ENCODE data around the gene IVNS1ABP.
A peak's percentile ranks its signal among the peaks of the same experiment; 100 is the strongest.
"Not testable (repeated sequence)": the region's sequence is repeated elsewhere in the genome, so short reads cannot be mapped to it uniquely, and the experiment has no call there.

Gene IVNS1ABP

DNA sequence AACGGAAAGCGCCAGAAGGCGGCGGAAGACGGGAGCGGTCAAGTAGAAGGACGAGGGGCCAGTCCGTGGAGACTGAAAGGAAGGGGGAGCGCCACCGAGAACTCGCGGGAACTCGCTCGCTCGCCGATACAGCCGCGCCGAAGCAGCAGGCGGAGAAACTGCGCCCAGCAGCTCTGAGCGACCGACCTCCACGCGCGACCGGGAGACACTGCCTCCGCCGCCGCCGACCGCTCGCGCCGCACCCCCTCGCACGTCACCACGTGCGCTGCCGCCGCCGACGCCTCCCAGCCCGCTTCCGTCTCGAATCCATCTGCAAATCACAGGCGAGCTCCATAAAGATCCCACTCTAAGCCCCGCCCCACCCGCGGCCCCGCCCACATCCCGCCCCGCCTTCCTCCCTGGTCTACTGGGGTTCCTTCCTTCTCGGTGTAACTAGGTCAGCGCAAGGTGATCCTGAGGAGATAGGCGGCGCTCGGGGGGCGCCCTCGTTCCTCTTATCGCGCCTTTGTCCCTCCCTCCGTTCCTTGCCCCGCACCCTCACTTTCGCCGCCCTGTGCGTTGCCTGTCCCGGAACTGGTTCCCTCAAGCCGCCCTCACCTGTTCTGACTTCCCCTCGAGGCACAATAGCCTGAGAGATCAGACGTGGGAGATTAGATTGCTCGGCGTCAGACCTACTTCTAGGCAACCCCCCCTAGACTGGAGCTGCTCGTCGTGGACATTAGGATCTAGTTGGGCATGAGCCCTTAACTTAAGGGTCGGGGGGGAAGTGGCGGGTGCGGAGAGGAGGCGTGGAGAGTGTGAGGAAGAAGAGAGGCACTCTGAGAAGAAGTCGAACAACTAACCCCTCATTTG is at the start of gene IVNS1ABP:
Gene IVNS1ABP, minus strand, starts transcription at position 210 of the 852 bp plus-strand sequence. CDS start 7,750 bp downstream, outside the sequence.
- DNase-seq, result peak; percentile 82 to 90

DNA sequence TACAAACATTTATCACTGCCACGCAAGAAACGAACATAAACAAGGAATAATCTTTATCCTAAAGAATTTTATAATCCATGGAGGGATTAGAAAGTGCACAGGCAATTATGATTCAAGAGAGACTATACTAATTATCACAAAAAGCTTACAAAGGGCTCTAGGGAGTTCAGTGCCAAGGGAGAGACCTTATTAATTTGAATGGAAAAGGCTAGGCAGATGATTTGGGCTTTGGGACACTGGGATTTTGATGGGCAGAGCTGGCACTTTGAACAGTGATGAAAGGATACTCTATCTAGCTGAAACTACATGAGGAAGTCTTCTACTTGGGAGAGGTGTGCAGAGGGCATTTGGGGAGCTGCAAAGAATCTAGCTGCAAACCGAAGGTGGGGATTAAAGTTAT is 48.9 kb upstream of the IVNS1ABP start:
- DNase-seq, result no peak

DNA sequence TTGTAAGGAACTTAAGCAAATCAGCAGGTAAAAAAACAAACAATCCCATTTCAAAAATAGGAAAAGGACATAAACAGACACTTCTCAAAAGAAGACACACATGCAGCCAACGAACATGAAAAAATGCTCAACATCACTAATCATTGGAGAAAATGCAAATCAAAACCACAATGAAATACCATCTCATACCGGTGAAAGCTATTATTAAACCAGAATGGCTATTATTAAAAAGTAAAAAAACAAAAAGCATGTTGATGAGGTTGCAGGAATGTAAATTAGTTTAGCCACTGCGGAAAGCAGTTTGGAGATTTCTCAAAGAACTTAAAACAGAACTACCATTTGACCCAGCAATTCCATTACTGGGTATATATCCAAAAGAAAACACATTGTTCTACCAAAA is 47.5 kb upstream of the IVNS1ABP start:
- not testable (repeated sequence) for DNase-seq

GRCh38 chr1:185363205-185363604 is 46.2 kb upstream of the IVNS1ABP start:
- DNase-seq, result no peak

- no peak for DNase-seq
These were observed 43.7 kb upstream of the IVNS1ABP start for GRCh38 chr1:185360714-185361113.

DNA sequence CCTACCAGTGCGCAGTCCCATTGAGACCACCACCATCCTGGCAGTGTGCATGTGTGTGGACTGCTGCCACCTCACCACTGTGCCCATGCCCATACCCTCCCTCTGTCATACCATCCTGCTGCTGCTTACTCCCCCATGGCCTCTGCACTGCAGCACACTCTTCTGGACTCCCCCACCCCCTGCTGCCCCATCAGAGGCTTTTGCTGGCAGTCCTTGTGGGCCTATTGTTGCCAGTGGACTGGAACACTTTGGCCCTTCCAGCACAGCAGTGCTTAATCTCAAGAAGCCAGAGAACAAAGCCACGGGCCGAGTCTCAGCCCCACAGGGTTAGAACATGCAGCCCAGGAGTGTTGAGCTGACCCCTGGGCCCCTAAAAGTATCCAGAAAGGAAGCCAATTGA is 41.9 kb upstream of the IVNS1ABP start:
- no peak for DNase-seq

DNA sequence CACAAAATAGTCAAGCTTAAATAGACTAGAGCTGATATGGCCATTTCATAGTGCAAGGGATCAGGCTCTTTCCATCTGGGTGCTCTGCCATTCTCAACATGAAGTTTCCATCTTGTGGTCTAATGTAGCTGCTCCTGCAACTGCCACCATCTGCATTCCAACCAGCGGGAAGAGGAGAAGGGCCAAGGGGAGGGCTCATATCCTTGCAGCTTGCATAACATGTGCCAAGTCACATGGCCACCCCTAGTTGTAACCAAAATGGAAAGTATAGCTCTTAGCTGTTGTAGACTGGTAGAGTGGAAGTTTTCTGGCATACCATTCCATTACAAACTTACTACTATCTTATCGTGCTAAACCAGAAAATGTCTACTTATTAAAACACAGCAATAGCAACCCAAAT is 38.9 kb upstream of the IVNS1ABP start:
- DNase-seq, result no peak

DNA sequence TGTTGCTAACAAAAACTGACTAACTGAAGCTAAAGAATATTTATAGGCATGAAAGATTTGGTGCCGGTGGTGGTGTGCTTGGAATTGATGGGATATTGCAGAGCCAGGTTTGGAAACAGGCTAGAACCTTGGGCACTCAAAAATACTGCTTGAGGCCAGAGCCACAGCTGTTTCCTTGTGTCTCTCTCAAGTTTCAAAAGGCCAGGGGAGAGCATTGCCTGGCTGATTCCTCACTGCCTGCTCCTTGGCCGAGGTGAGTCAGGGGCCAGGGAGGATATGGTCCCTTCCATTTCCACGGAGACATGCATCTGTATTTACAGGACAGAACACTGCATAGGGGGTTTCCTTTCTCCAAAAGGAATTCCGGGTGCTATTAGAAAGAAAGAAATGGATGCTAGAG is 36.1 kb upstream of the IVNS1ABP start:
- DNase-seq, result no peak

- DNase-seq, result peak in 1 of 2 experiments; percentile 2
These were observed 34.9 kb upstream of the IVNS1ABP start for GRCh38 chr1:185351734-185352466.

GRCh38 chr1:185350027-185350442 is 33.0 kb upstream of the IVNS1ABP start:
- no peak for DNase-seq

DNA sequence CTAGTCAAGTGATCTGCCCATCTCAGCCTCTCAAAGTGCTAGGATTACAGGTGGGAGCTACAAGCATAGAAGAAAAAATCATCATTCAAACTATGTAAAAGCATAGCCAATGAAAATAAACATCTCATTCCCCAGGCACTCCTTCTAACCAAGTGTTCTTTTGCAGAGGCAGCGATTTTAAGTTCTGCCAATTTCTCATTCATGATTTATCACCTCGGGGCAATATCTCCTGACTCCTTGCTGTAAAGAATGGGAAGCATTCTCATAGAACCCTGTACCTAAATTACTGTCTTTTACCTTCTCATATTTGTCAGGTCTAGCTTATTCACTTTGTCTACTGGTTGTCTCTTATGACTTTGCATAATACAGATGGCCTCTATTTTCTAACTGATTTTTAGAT is 32.5 kb upstream of the IVNS1ABP start:
- no peak for DNase-seq

DNA sequence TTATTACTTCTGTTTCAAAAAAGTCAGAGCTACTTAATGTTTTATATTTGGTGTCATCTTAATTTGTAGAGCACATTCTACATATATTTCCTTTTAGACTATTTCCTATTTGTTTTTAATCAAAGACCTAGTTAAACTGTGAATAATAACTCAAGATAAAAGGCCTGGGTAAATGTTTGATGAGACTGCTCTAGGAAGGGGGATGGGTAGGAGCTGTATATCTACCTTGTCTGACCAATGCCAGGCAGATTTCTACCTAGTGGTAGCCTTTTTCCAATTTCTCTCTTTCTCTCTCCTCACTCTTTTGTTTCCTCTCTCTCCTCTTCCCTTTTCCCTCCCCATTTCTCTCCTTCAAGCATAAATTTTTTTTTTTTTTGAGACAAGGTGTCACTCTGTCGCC is 31.9 kb upstream of the IVNS1ABP start:
- no peak for DNase-seq

- DNase-seq, result no peak
These were observed 31.3 kb upstream of the IVNS1ABP start for GRCh38 chr1:185348296-185348695.

DNA sequence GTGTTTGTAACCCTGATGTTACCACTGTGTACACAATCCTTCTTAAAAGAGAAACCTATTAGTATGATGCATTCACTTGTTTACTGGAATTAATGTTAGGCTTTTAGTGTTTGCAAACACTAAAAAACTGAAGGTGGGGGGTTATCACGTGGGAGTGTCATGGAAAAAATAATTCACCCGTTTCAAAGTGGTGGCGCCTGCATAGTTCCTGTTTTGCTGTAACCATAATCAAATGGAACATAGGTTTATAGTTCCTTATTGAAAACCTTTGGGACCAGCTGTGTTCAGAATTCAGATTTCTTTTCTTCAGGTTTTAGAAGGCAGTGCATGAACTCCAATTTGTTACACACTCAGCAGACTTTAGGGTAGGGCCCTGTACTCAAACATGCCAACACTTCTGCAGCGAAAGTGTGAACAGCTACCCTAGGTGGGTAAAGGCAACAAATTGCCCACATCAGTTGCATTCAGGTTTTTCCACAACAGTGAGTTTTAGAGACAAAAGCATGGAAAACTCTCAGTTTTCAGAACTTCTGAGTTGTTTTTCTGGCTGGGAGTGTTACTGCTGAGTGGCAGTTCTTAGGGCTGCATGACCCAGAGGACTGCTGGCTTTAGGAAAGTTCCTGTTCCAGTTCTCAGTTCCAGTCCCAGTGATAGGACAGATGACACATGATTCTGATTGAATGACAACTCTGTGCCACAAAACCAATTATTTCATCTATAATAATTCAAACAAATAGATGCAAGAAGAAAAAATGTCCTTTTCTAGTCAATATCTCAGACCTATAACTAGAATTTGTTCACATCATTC is 29.1 kb upstream of the IVNS1ABP start:
- DNase-seq, result no peak

- no peak for DNase-seq
These were observed 26.3 kb upstream of the IVNS1ABP start for GRCh38 chr1:185343306-185343705.

DNA sequence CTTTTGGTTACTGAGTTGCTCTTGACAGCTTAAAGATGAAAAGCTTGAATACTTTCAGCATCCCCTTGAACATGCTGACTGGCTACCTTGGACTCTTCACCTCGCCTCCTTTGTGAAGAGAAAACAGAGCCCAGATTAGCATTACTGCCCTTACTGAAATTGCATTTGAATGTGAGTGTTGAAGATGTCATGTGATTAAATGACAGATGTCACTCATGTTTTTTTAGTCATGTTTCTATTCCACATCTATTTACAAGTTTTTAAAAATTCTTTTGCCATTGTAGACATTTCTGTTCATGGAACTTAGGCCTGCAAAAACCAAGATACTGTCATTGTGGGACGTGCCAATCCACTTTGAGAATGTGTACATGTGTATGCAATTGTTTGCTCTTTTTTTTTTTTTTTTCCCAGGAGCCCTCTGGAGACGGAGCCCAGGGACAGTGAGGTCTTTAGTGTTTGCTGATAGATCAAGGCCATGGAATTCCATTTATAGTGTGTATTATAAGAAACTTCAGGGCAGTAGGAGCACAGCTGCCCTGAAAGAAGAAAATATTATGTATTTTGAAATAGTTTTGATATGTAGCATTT is 25.7 kb upstream of the IVNS1ABP start:
- DNase-seq, result no peak

GRCh38 chr1:185342017-185342416 is 25.0 kb upstream of the IVNS1ABP start:
- no peak for DNase-seq

DNA sequence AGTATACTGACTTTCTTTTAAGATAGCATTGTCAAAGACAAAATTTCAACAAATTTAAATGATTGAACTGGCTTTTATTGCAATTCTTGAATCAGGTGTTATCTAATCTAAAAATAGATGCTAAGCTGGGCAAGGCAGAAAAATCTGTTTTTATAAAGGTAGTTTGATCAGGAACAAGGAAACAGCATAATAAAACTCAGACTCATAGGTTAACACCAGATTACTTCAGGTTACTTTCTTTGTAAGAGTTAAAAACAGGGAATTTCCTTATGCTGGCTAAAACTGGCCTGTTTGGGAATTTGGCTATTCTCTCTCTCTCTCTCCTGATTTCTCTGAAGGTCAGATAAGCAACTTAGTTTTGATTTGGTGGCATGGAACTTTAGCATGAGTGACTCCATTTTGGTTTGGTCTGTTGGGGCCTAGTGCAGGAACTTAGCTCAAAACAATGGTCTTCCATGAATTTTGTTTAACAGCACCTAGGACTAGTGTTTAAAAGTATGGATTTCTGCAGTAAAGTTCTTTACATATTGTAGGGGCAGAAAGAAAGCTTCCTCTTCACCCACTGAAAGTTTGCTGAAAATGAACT is 24.2 kb upstream of the IVNS1ABP start:
- no peak for DNase-seq

GRCh38 chr1:185338719-185339622 is 21.9 kb upstream of the IVNS1ABP start:
- no peak for DNase-seq

DNA sequence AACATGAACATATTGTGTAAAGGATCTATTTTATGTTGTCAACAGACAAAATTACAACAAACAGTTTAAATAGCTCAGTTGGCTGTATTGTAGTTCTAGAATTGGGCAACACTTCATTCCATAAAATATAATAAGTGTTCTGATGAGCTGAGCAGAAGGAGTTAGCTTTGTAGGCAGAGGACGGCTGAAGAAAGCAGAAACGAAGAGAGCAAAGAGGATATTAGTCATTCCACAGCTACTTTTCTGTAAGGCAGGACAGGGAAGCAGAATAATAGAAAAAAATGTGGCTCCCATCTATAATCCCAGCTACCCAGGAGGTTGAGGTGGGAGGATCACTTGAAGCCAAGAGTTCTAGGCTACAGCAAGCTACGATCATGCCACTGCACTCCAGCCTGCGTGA is 20.2 kb upstream of the IVNS1ABP start:
- no peak for DNase-seq

- no peak for DNase-seq
These were observed 17.1 kb upstream of the IVNS1ABP start for GRCh38 chr1:185334182-185334581.
